Mesothelial cell of epicardium (in vitro differentiated cells): ENCODE results near the gene CASKIN1. TPM values are rescaled to one million over a fixed set of nuclear protein-coding genes. Genes with fewer than 3 reads are reported as not detected.

ENCODE experiments used
- DNase-seq, 2 experiments: peaks; one replicate each; pipeline ENCODE4 v3.0.0; 2021; ENCODE audit warnings: low spot score in 2 of 2; ENCODE audit not compliant: unreplicated experiment in 2 of 2
- H3K27ac Mint-ChIP-seq: 2 replicates; pipeline ENCODE4 v1.8.0; 2021; ENCODE audit warnings: mixed read lengths
- H3K27me3 Mint-ChIP-seq: 2 replicates; pipeline ENCODE4 v1.8.0; 2021; ENCODE audit warnings: low read depth, mixed read lengths
- H3K36me3 Mint-ChIP-seq: 2 replicates; pipeline ENCODE4 v1.8.0; 2021; ENCODE audit warnings: mixed read lengths
- H3K4me1 Mint-ChIP-seq: 2 replicates; pipeline ENCODE4 v1.8.0; 2021; ENCODE audit warnings: mixed read lengths
- H3K4me3 Mint-ChIP-seq: 2 replicates; pipeline ENCODE4 v1.8.0; 2021; ENCODE audit warnings: mild to moderate bottlenecking, moderate library complexity, mixed read lengths
- H3K9me3 Mint-ChIP-seq: 2 replicates; pipeline ENCODE4 v1.8.0; 2021; ENCODE audit warnings: mixed read lengths
- CTCF ChIP-seq: fragments of 200-600 bp; sonication (generic); IDR thresholded peaks from one replicate; pipeline ENCODE4 v1.5.0; 2021; ENCODE audit warnings: antibody characterized with exemption; ENCODE audit not compliant: unreplicated experiment
- total RNA-seq: library from RNA; stranded (reverse); gene quantifications from 3 replicates; pipeline ENCODE4 v1.2.1, GENCODE V29; 2021

The CASKIN1 gene
- total RNA-seq, 1 donor from 2014 or later = 8.9 TPM

DNA sequence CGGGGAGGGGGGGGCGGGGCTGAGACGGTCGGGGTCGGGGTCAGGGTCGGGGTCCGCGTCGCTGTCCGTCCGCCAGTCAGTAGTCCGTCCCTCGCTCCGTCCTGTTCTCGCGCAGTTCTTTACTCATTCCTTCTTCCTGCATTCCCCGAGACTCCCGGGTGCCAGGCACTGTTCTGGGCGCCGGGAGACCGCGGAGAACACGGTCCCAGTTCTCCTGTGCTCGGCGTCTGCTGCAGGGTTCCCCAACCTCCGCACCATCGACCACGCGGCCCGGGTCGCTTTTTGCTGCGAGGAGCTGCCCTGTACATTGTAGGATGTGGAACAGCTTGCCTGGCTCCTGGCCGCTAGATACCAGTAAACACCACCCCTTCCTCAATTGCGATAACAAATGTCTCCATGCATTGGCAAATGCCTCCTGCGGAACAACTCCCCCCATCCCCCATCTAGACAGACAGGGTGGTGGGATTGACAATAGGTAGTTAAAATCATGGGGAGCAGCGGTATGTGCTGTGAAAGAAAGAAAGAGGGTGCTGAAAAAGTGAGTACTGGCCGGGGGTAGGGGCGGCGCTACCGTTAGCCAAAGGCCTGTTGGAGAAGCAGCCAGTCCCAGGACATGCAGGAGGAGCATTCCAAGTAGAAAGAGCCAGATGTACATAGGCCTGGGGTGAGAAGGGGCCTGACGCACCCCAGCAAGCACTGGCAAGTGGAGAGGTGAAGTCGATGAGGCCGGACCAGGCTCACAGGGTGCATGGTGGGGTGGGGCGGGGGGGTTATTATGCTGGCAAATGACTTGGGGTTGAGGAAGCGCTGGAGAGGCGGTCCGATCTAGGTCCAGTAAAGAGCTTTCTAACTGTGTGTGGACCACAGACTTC, 40.2 kb downstream of the CASKIN1 start:
- H3K4me1 Mint-ChIP-seq = peaks cover 45% of the 10 kb centered on the region
- peaks cover 2% of the 10 kb centered on the region for H3K36me3 Mint-ChIP-seq
- no peaks in the 10 kb centered on the region for H3K9me3 Mint-ChIP-seq
- TF ChIP-seq CTCF = no peak
- H3K27me3 Mint-ChIP-seq = no peaks in the 10 kb centered on the region
- DNase-seq = peak in 1 of 2 experiments; percentile 50
- peak overlapping the region; percentile 94 for H3K27ac Mint-ChIP-seq
- H3K4me3 Mint-ChIP-seq = peak overlapping the region; percentile 96

DNA sequence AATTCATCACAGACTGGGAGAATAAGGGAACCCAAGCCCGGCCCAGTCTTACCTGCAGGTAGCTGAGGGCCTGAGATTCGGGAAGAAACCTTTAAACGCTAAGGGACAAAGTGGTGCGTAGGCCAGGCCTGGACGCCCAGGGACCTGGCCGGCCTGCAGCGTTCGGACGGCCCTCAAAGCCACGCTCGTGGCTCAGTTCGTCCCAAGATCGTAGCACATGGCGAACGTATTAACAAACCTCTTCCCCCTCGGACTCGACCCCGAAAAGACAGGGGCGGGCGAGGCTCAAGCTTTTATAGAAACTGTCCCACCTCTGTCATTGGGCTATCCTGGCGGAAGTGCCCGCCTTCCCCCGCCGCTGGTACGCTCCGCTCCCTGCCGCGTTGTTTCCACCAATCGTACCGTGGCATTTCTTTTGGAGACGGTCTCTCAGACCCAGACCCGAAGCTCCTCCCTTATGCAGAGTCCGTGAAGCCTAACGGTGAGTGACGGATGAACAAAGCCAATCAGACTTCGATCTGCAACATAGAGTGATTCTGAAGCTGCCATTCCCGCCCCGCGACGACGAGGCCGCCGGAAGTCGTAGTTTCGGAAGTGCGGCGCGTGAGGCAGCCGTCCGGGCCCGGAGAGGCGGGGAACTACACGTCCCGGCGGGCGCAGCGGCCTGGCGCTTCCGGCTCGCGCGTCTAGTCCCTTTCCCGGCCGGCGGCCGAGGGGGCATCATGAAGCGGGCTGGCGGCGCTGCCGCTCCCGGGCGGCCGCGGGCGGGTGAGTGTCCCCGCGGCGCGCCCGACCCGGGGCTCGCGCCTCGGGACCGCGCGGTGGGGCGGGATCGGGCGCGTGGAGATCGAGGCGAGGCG, 41.1 kb downstream of the CASKIN1 start, which contains the start of gene TRAF7:
Gene TRAF7 (plus strand): TSS at position 692 of the 860 bp plus-strand sequence. CDS start 8,139 bp downstream, outside the sequence.
- Mint-ChIP-seq H3K4me3 (peak within 1 kb of the TSS; percentile 96), H3K27ac (peak within 1 kb of the TSS; percentile 94), H3K4me1 (peaks cover 52% of the 10 kb centered on the region), H3K27me3 (no peaks in the 10 kb centered on the region), H3K36me3 (peaks cover 4% of the 10 kb centered on the region), H3K9me3 (no peaks in the 10 kb centered on the region)
- no peak for TF ChIP-seq CTCF
- peak; percentile 95 to 97 for DNase-seq

DNA sequence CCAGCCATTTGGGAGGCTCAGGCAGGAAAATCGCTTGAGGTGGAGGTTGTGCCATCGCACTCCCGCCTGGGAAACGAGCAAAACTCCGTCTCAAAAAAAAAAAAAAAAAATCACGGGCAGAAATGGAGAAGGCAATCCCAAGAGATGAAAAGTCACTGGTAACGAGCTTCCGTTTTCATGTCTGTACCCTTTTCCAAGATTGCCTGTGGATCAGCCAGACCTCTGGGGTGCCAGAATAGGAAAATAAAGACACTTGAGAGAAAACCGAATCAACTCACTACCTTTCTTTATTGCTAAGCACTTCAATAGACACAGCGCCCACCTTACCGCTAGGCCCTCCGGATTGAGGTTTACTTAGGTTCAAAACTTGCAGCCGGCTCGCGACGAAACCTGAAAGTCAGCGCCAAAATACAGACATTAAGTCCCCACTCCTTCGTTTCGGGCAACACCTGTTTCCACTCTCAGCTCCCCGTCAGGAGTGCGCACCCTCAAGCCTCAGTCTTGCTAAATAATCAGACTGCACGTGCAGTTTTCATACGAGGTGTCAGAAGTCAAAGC, 41.8 kb downstream of the CASKIN1 start:
- peak overlapping the region; percentile 89 for H3K4me3 Mint-ChIP-seq
- peak overlapping the region; percentile 87 for H3K27ac Mint-ChIP-seq
- no peaks in the 10 kb centered on the region for H3K9me3 Mint-ChIP-seq
- DNase-seq = peak in 1 of 2 experiments; percentile 54
- TF ChIP-seq CTCF = no peak
- H3K4me1 Mint-ChIP-seq = peaks cover 59% of the 10 kb centered on the region
- peaks cover 4% of the 10 kb centered on the region for H3K36me3 Mint-ChIP-seq
- no peaks in the 10 kb centered on the region for H3K27me3 Mint-ChIP-seq

GRCh38 chr16:2152695-2153506, 43.5 kb downstream of the CASKIN1 start:
- Mint-ChIP-seq H3K4me1 (peaks cover 64% of the 10 kb centered on the region), H3K27ac (peak overlapping the region; percentile 87), H3K36me3 (peaks cover 4% of the 10 kb centered on the region), H3K4me3 (peak overlapping the region; percentile 89), H3K9me3 (no peaks in the 10 kb centered on the region), H3K27me3 (no peaks in the 10 kb centered on the region)
- DNase-seq = no peak
- no peak for TF ChIP-seq CTCF
